GM06990 (cell line): ENCODE data around the gene JMJD7.

Experiments used
- DNase-seq: peaks from one replicate; pipeline ENCODE4 v3.0.0-alpha.2; 2011; ENCODE audit not compliant: insufficient read length; ENCODE audit errors: extremely low read depth
- H3K27me3 ChIP-seq: replicated peaks from 2 replicates; pipeline ENCODE4 v1.6.0; 2011; ENCODE audit warnings: low read length; ENCODE audit not compliant: control insufficient read depth, insufficient read depth
- H3K36me3 ChIP-seq: 2 replicates; pipeline ENCODE4 v1.5.1; 2011; ENCODE audit warnings: low read length; ENCODE audit not compliant: control insufficient read depth, insufficient read depth
- H3K4me3 ChIP-seq: replicated peaks from 2 replicates; pipeline ENCODE4 v1.5.1; 2011; ENCODE audit warnings: low read depth, mild to moderate bottlenecking, control low read depth, low read length
- CTCF ChIP-seq: IDR thresholded peaks from 2 replicates; pipeline ENCODE4 v1.5.1; 2011; ENCODE audit warnings: low read length, control low read depth, mild to moderate bottlenecking, inconsistent platforms; ENCODE audit not compliant: insufficient read depth, poor library complexity, severe bottlenecking

JMJD7 gene

DNA sequence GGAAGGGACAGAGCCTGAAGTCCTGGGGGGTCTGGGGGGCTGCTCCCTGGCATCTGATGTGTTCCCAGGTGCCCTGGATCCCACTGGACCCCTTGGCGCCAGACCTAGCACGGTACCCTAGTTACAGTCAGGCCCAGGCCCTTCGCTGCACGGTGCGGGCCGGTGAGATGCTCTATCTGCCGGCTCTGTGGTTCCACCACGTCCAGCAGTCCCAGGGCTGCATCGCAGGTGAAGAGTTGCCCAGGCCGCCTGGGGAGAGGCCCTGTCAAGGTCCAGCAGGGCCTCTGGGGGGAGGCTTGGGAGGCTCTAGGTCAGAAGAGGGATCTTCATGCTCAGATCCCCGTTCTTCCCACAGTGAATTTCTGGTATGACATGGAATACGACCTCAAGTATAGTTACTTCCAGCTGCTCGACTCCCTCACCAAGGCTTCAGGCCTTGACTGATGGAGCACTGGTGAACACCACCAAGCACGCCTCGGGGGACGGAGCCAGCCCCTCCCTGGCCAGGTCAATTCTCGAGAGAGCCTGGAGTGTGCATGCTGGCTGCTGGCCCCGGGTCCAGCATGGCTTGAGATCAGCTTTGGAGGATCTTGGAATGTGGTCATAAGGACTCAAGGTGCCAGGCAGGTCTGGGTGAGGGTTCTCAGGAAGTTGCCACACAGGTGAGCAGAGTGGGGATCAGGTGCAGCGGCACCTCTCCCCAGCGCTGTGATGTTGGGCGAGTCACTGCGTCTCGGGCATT is 9.0 kb downstream of the JMJD7 start:
- H3K36me3 ChIP-seq, result no peaks in the 10 kb centered on the region; the same call in none of the 2 replicates
- no peaks in the 10 kb centered on the region for H3K27me3 ChIP-seq
- no peak for TF ChIP-seq CTCF
- no peak for DNase-seq
- H3K4me3 ChIP-seq, result no peak overlapping the region

DNA sequence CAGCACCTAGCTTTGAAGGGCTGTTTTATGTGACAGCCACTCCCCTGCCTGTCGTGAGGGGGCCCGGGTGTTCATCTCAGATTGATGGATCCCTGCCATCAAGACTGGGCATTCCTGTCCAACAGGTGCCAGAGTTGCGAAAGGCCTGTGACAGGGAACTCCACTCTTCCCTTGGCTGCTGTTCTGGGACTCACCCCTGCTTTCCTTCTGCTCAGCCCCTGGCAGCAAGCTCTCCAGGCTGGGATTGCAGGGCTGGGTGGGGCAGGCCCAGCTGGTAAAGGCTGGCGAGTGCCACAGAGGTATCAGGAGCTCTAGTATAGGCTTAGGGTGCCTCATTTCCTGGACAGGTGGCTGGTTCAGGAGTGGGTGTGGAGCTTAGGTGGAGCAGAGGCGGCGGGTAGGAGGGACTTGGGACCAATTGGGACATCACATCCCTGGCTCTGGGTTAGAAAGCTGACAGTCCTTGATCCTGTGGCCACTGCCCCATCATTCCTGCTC is 10.6 kb downstream of the JMJD7 start, which contains the start of gene PLA2G4B:
PLA2G4B (plus strand) TSS at position 448 of the 498 bp plus-strand sequence. CDS start 67 bp downstream, outside the sequence.
- H3K36me3 ChIP-seq, result no peaks in the 10 kb centered on the region; the same call in none of the 2 replicates
- TF ChIP-seq CTCF, result no peak
- no peak for DNase-seq
- no peaks in the 10 kb centered on the region for H3K27me3 ChIP-seq
- no peak within 1 kb of the TSS for H3K4me3 ChIP-seq

DNA sequence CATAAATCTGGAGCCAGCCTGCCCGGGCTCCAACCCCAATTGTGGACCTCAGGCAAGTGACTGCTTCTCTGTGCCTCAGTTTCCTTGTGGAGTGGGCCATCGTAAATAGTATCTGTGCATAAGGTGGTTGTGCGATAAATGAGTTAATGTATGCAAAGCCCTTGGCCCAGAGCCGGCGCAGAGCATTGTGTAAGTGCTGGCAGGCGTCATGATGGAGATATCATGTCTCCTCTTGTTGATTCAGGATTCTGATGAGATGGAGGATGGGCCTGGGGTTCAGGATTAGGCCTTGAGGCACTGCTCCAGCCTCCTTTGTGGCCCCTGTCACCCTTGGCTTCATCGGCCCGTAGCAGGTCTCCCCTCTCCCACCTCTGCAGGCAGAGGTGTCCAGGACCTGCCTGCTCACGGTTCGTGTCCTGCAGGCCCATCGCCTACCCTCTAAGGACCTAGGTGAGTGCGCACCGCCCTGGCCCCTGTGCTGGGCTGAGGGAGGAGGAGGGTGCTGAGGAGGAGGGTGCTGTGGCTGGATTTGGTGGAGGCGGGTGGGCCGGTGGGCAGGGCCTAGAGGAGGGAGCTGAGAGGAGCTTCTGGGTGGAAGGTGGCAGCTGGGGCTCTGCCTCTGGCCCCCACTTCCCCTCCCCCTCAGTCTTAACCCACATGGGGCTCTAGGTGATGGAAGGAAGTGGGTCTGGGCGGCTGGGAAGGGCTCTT is 12.0 kb downstream of the JMJD7 start:
- TF ChIP-seq CTCF, result no peak
- no peak for DNase-seq
- no peaks in the 10 kb centered on the region for H3K27me3 ChIP-seq
- no peak overlapping the region for H3K4me3 ChIP-seq
- H3K36me3 ChIP-seq, result no peaks in the 10 kb centered on the region; the same call in none of the 2 replicates

DNA sequence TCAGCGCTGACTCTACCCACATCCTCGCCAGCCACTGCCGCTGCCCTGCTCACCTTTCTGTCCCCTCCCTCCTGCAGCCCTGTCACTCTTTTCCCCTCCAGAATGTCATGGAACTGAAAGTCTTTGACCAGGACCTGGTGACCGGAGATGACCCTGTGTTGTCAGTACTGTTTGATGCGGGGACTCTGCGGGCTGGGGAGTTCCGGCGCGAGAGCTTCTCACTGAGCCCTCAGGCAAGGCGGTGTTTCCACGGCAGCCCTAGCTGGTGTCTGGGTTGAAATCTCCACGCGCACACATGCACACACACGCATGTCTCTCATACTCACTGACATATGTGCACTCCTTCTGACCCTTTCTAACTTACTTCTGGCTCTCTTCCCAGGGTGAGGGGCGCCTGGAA is 12.8 kb downstream of the JMJD7 start:
- Histone ChIP-seq H3K4me3 (no peak overlapping the region), H3K36me3 (no peaks in the 10 kb centered on the region; the same call in none of the 2 replicates), H3K27me3 (no peaks in the 10 kb centered on the region)
- no peak for TF ChIP-seq CTCF
- no peak for DNase-seq

GRCh38 chr15:41841131-41841530 is 13.2 kb downstream of the JMJD7 start:
- Histone ChIP-seq H3K36me3 (peaks cover under 1% of the 10 kb centered on the region), H3K27me3 (no peaks in the 10 kb centered on the region), H3K4me3 (no peak overlapping the region)
- TF ChIP-seq CTCF, result no peak
- no peak for DNase-seq
